Measurements from ENCODE around the gene HNRNPLL.

HNRNPLL gene

GRCh38 chr2:38535404-38535743 lies 67.4 kb downstream of the HNRNPLL start:
- Mint-ChIP-seq H3K9me3 (no peaks in the 10 kb centered on the region), H3K36me3 (ENCODE audit: insufficient read depth) (no peaks in the 10 kb centered on the region), H3K4me1 (ENCODE audit: low read depth in 2 of 2) (peaks cover 4 to 6% of the 10 kb centered on the region in 2 donors), H3K4me3 (peak overlapping the region; percentile 37 to 55), H3K27me3 (peaks cover 9 to 22% of the 10 kb centered on the region in 2 donors), H3K27ac (no peak overlapping the region)
- ATAC-seq (replicated peaks) (no peak), DNase-seq (no peak)

GRCh38 chr2:38534746-38535403 lies 67.9 kb downstream of the HNRNPLL start:
- no peak for ATAC-seq (replicated peaks)
- Mint-ChIP-seq H3K27ac (no peak overlapping the region), H3K4me3 (peak overlapping the region in 1 of 2 donors; percentile 55), H3K9me3 (no peaks in the 10 kb centered on the region), H3K4me1 (ENCODE audit: low read depth in 2 of 2) (peaks cover 4 to 6% of the 10 kb centered on the region in 2 donors), H3K27me3 (peaks cover 8 to 27% of the 10 kb centered on the region in 2 donors), H3K36me3 (ENCODE audit: insufficient read depth) (no peaks in the 10 kb centered on the region)
- DNase-seq: no peak

DNA sequence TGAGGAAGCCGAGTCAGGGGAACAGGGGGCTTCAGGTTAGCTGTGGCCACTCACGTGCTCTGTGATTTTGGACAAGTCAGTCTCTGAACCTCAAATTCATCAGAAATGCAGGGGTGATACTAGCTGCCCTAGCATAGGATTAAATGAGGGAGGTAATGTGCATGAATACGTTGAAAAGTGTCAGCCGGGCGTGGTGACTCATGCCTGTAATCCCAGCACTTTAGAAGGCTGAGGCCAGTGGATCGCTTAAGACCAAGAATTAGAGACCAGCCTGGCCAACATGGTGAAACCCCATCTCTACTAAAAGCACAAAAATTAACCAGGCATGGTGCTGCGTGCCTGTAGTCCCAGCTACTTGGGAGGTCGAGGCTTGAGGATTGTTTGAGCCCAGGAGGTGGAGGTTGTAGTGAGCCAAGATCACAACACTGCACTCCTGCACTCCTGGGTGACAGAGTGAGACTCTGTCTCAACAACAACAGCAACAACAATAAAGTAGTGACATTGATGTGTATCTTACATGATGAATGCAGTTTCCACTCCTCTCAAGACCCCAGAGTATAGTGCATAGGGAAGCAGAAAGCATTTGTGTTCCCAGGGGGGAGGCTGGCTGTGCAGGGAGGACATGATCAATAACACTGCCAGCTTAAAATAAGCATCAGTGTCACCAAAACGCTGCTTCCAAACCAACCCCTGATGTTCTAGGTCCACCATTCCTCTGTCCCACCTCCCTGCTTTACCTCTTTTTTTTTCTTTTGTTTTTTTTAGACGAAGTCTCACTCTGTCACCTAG lies 68.8 kb downstream of the HNRNPLL start:
- no peaks in the 10 kb centered on the region for H3K36me3 Mint-ChIP-seq (ENCODE audit: insufficient read depth)

GRCh38 chr2:38533180-38533579 lies 69.5 kb downstream of the HNRNPLL start:
- Mint-ChIP-seq H3K4me3 (no peak overlapping the region), H3K9me3 (no peaks in the 10 kb centered on the region), H3K4me1 (ENCODE audit: low read depth in 2 of 2) (peaks cover 4 to 10% of the 10 kb centered on the region in 2 donors), H3K36me3 (ENCODE audit: insufficient read depth) (no peaks in the 10 kb centered on the region), H3K27ac (no peak overlapping the region), H3K27me3 (peaks cover 12 to 34% of the 10 kb centered on the region in 2 donors)
- DNase-seq (no peak), ATAC-seq (replicated peaks) (no peak)

More for the DNA sequence above, 68.8 kb downstream of the HNRNPLL start:
- no peak overlapping the region for H3K4me3 Mint-ChIP-seq
- no peak for ATAC-seq (replicated peaks)
- H3K4me1 Mint-ChIP-seq (ENCODE audit: low read depth in 2 of 2): peaks cover 4 to 6% of the 10 kb centered on the region in 2 donors
- H3K27ac Mint-ChIP-seq: no peak overlapping the region
- H3K27me3 Mint-ChIP-seq: peaks cover 7 to 32% of the 10 kb centered on the region in 2 donors
- no peak for DNase-seq
- no peaks in the 10 kb centered on the region for H3K9me3 Mint-ChIP-seq

- Mint-ChIP-seq H3K4me3 (no peak overlapping the region), H3K27me3 (peaks cover 12 to 34% of the 10 kb centered on the region in 2 donors), H3K36me3 (ENCODE audit: insufficient read depth) (no peaks in the 10 kb centered on the region), H3K4me1 (ENCODE audit: low read depth in 2 of 2) (peaks cover 4 to 11% of the 10 kb centered on the region in 2 donors), H3K27ac (no peak overlapping the region), H3K9me3 (no peaks in the 10 kb centered on the region)
- DNase-seq: no peak
- ATAC-seq (replicated peaks): no peak
Measured at GRCh38 chr2:38532366-38532765, 70.4 kb downstream of the HNRNPLL start.

DNA sequence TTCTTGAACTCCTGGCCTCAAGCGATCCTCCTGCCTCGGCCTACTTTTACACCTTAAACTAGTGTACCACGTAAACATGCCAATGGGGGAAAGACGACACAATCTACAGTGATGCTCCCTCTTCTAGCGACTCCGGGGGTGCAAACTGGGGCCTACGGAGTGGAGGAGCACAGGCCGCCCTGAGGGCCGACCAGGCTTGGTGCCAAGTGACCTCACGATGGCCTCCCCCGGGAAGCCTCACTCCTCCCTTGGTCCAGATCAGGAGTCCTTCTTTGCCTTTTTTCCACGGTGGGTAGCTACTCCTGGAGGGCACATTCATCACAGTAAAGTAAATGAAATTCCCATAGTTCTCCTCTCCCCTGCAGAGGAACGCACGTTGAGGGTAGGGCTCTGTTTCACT lies 73.5 kb downstream of the HNRNPLL start:
- H3K27me3 Mint-ChIP-seq: peaks cover 24 to 46% of the 10 kb centered on the region in 2 donors
- no peak overlapping the region for H3K27ac Mint-ChIP-seq
- H3K9me3 Mint-ChIP-seq: no peaks in the 10 kb centered on the region
- peaks cover 3% of the 10 kb centered on the region for H3K36me3 Mint-ChIP-seq (ENCODE audit: insufficient read depth)
- no peak for ATAC-seq (replicated peaks)
- no peak overlapping the region for H3K4me3 Mint-ChIP-seq
- peaks cover 0 to 8% of the 10 kb centered on the region in 2 donors for H3K4me1 Mint-ChIP-seq (ENCODE audit: low read depth in 2 of 2)
- DNase-seq: no peak

- Mint-ChIP-seq H3K4me1 (ENCODE audit: low read depth in 2 of 2) (peaks cover 0 to 8% of the 10 kb centered on the region in 2 donors), H3K9me3 (no peaks in the 10 kb centered on the region), H3K27me3 (peaks cover 24 to 50% of the 10 kb centered on the region in 2 donors), H3K4me3 (peak overlapping the region; percentile 42 to 48), H3K36me3 (ENCODE audit: insufficient read depth) (peaks cover 3% of the 10 kb centered on the region), H3K27ac (no peak overlapping the region)
- ATAC-seq (replicated peaks) (no peak), DNase-seq (no peak)
Measured at GRCh38 chr2:38528534-38528933, 74.2 kb downstream of the HNRNPLL start.

GRCh38 chr2:38528008-38528442 lies 74.7 kb downstream of the HNRNPLL start:
- ATAC-seq (replicated peaks) (peak; percentile 57), DNase-seq (no peak)
- Mint-ChIP-seq H3K4me1 (ENCODE audit: low read depth in 2 of 2) (peaks cover 0 to 5% of the 10 kb centered on the region in 2 donors), H3K9me3 (no peaks in the 10 kb centered on the region), H3K27me3 (peaks cover 24 to 55% of the 10 kb centered on the region in 2 donors), H3K27ac (peak overlapping the region in 1 of 2 donors; percentile 25), H3K36me3 (ENCODE audit: insufficient read depth) (peaks cover 3% of the 10 kb centered on the region), H3K4me3 (peak overlapping the region; percentile 42 to 48)

DNA sequence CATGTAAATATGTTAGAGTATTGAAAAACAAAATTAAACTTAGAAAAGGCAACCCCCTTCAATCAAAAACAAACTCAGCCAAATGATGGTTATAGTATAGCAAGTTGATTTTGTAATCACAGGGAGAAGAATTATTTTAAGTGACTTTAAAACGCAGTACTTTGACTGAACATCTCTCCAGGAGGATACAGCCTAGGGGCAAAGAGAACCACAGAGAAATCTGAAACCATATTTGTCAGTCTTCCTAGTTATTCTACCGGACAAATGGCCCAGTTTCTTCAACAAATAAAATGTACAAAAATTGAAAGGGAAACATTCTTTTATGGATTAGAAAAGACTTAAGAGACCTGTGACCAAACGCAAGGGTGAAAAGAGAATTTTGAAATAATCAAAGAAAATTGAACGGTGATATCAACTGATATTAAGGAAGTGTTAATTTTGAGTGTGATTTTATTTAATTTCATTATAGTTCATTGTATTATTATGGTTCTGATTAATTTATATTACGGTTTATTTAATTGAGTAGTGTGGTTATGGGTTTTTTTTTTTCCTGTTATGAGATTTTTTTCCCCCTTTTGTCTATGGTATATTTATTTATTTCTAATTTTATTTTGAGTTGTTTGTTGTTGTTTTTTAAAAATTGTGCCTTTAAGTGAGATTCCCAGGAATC lies 75.3 kb downstream of the HNRNPLL start:
- H3K36me3 Mint-ChIP-seq (ENCODE audit: insufficient read depth): peaks cover 3% of the 10 kb centered on the region
- peaks cover 24 to 55% of the 10 kb centered on the region in 2 donors for H3K27me3 Mint-ChIP-seq
- no peak for ATAC-seq (replicated peaks)
- H3K4me1 Mint-ChIP-seq (ENCODE audit: low read depth in 2 of 2): peaks cover 0 to 5% of the 10 kb centered on the region in 2 donors
- H3K27ac Mint-ChIP-seq: peak overlapping the region in 1 of 2 donors; percentile 25
- no peaks in the 10 kb centered on the region for H3K9me3 Mint-ChIP-seq
- no peak for DNase-seq
- H3K4me3 Mint-ChIP-seq: peak overlapping the region in 1 of 2 donors; percentile 42

- DNase-seq (no peak), ATAC-seq (replicated peaks) (no peak)
- peaks cover 3% of the 10 kb centered on the region for H3K36me3 Mint-ChIP-seq (ENCODE audit: insufficient read depth)
- no peaks in the 10 kb centered on the region for H3K9me3 Mint-ChIP-seq
- peaks cover 0 to 5% of the 10 kb centered on the region in 2 donors for H3K4me1 Mint-ChIP-seq (ENCODE audit: low read depth in 2 of 2)
- H3K4me3 Mint-ChIP-seq: no peak overlapping the region
- peaks cover 24 to 55% of the 10 kb centered on the region in 2 donors for H3K27me3 Mint-ChIP-seq
- H3K27ac Mint-ChIP-seq: no peak overlapping the region
Measured at GRCh38 chr2:38526195-38526594, 76.5 kb downstream of the HNRNPLL start.

- Mint-ChIP-seq H3K4me1 (ENCODE audit: low read depth in 2 of 2) (peaks cover 0 to 5% of the 10 kb centered on the region in 2 donors), H3K27me3 (peaks cover 17 to 42% of the 10 kb centered on the region in 2 donors), H3K4me3 (no peak overlapping the region), H3K27ac (no peak overlapping the region), H3K9me3 (no peaks in the 10 kb centered on the region), H3K36me3 (ENCODE audit: insufficient read depth) (peaks cover 3% of the 10 kb centered on the region)
- no peak for DNase-seq
- ATAC-seq (replicated peaks): no peak
Measured at GRCh38 chr2:38524580-38524979, 78.1 kb downstream of the HNRNPLL start.

DNA sequence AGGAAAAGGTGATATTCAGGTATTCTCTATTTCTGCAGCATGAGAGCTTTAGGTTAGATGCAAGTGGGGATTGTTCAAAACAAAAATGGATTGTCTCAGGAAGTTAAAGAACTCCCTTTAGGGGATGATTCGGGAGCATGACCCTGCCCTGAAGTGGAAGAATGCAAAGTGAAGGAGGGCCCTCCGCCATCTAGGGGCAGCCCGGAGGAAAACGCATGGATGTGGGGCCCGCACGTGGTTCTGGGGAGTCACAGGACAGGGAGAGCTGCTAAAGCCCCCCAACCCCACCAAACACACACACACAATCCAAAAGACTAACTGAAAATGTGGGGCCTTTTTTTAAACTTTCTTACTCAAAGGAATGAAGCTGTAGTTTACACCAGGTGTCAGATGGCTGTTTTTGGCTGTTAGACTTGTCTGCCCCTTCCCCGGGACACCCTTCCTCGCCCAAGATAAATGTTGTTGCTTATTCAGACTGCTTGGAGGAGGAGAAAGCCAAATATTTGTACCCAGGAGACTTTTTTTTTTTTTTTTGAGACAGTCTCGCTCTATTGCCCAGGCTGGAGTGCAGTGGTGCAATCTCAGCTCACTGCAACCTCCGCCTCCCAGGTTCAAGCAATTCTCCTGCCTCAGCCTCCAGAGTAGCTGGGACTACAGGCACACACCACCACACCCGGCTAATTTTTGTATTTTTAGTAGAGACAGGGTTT lies 78.8 kb downstream of the HNRNPLL start:
- DNase-seq: no peak
- no peak overlapping the region for H3K27ac Mint-ChIP-seq
- H3K27me3 Mint-ChIP-seq: peaks cover 17 to 35% of the 10 kb centered on the region in 2 donors

More for the DNA sequence above, 78.8 kb downstream of the HNRNPLL start:
- Mint-ChIP-seq H3K36me3 (ENCODE audit: insufficient read depth) (peaks cover 3% of the 10 kb centered on the region), H3K9me3 (no peaks in the 10 kb centered on the region), H3K4me3 (no peak overlapping the region), H3K4me1 (ENCODE audit: low read depth in 2 of 2) (peaks cover 0 to 5% of the 10 kb centered on the region in 2 donors)
- no peak for ATAC-seq (replicated peaks)

Measured in effector memory CD8-positive, alpha-beta T cell (primary cell).